Glomerular visceral epithelial cell (primary cell): ENCODE measurements around the gene UNC5CL.

Experiments
- DNase-seq: peaks from one replicate; pipeline ENCODE4 v3.0.0-alpha.2; 2016; ENCODE audit errors: extremely low spot score

The UNC5CL gene, protein sequence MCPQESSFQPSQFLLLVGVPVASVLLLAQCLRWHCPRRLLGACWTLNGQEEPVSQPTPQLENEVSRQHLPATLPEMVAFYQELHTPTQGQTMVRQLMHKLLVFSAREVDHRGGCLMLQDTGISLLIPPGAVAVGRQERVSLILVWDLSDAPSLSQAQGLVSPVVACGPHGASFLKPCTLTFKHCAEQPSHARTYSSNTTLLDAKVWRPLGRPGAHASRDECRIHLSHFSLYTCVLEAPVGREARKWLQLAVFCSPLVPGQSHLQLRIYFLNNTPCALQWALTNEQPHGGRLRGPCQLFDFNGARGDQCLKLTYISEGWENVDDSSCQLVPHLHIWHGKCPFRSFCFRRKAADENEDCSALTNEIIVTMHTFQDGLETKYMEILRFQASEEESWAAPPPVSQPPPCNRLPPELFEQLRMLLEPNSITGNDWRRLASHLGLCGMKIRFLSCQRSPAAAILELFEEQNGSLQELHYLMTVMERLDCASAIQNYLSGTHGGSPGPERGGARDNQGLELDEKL

DNA sequence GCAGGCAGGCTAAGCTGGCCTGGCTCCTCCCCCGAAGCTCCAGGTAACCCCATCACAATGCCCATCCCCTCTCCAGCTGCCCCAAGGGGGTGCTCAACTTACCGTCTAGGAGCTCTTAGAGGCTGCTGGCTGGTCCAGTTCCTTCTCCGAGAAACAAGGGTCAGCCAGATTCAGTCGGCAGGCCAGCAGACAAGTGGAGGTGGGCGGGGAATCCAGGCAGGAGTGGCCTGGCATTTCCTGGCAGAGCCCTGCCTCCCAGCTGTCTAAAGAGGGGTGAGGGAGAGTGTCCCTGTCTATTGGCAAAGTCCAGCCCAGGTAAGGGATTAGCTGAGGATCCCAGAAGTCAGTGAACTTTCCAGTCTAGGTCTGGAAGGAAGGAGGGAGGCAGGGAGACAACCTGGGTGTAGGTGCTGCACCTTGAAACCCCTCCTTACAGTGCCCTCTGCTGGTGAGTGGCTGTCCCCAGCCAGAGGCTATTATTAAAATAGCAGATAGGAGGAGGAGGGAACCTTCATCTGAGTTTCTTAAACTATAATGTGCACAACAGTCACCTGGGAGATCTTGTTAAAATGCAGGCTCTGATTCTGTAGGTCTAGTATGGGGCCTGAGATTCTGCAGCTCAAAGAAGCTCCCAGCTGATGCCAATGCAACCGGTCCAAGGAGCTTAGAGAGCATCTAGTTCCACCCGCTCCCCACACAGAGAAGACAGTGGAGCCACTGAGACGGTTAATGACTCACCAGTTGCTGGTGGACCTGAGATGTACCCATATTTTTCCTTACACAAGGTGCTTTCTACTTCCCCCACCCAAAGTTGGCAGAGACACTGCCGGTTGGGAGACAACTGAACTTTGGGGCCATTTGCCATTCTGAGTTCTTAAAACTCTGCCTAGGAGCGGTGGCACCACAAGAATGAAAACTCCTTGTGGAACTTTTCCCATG is at the start of gene UNC5CL:
Gene UNC5CL, minus strand, starts transcription at position 162 of the 939 bp plus-strand sequence. CDS start 4,147 bp downstream, outside the sequence.
- peak; percentile 60 for DNase-seq

DNA sequence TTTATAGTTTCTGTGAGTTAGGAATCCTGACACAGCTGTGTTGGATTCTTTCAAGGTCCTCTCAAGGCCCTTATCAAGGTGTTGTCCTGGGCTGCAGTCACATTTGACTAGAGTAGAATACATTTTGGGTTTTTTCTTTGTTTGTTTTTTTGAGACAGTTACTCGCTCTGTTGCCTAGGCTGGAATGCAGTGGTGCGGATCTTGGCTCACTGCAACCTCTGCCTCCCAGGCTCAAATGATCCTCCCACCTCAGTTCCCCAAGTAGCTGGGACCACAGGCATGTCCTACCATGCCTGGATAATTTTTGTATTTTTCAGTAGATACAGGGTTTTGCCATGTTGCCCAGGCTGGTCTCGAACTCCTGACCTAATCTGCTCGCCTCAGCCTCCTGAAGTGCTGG is 49.4 kb upstream of the UNC5CL start:
- peak; percentile 48 for DNase-seq

DNA sequence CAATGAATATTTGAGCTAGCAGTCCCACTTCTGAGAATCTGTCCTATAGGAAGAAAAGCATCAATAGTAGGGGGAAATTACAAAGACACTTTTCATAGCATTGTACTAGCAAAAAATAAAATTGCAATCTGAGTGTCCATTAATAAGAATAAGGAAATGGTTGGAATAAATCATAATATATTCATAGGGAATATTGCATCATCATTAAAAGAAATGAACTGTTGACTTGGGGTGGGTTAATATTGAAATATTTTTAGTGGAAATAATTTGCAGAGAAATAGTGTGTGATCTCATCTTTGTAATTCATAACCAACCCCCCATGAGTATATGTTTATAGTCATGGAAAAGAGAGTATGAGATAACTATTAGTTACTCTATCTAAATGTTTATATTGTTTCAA is 46.2 kb upstream of the UNC5CL start:
- no peak for DNase-seq

DNA sequence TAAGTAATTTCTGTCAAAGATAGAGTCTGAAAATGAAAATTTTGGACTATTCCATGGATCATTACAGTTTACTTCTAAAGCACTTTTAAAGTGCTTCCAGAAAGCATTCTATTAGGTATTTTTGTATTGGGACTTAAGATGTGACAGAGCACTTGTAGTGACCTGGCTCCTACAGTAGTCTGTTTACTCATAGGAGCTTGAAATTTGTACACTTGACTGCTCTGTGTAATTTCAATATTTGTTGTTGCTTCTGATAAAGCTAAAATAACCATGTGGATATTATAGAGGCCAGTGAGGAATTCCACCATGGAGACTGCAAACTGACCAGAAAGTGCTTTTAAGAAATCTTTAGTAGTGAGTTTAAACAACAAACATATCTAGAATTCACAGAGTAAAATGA is 44.1 kb upstream of the UNC5CL start:
- DNase-seq = no peak

DNA sequence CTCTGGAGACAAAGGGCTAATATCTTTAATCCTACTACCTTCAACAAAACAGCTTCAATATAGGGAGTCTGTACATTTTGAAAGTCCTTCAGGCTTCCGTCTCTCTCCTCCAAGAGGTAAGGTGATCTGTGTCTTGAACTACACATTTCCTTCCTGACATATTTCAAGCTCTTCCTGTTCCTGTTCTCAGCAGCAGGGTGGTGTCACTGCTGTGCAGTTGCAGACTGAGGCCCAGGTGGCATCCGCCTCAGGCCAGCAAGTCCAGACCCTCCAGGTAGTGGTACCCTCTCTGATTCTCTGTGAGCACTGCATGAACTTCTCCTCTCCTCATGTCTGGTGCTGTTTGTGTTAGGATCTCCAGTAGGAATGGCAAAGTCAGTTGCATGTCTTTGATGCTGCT is 41.6 kb upstream of the UNC5CL start:
- no peak for DNase-seq

DNA sequence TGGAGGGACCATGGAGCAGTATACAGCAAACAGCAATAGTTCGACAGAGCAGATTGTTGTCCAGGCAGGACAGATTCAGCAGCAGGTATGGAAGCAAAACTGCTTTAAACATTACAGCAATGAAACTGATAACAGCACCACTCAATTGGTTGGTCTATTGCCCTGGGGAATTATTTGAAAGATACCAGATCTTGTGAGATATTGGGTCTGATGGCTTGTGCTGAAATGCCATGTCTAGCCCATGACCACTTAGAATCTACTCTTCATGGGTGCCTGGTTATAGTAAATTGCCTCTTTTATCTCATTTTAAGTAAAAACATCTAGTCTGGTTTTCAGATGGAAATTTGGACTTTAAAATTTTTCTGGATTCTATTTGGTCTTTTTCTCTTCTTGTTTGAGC is 40.1 kb upstream of the UNC5CL start:
- DNase-seq = no peak

DNA sequence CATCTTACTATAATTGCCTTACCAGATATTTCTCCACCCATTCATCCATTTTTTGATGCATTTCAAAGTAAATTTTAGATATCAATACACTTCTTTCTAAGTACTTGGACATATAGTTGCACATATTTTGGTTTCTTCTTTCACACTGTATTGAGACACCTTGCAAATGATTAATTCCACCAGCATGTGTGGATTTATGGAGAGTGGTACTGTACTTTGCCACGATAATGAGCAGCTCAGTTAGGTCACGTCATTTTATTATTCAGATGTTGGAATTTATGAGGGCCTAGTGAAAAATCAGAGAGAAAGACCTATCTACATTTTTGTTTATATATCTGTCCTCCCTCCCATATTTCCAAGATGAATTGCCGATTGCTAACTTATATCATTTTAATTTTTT is 39.1 kb upstream of the UNC5CL start:
- DNase-seq = no peak

DNA sequence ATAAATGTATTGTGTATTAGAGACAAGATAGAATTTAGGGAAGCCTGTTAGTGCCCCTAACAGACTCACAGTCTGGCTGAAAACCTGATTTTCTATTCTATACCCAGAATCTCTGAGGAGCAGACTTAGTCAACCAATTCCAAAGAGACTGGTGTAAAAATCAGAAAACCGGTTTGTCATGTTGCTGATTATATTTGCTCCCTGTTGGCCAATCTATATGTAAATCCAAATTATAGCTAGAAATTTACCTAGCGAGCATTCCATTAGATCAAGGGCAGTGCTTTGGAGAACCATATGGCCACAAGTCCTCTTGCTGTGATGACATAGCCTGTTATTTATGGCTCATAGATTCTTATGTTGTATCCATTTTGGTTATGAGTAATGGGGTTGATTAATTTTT is 38.5 kb upstream of the UNC5CL start:
- no peak for DNase-seq

DNA sequence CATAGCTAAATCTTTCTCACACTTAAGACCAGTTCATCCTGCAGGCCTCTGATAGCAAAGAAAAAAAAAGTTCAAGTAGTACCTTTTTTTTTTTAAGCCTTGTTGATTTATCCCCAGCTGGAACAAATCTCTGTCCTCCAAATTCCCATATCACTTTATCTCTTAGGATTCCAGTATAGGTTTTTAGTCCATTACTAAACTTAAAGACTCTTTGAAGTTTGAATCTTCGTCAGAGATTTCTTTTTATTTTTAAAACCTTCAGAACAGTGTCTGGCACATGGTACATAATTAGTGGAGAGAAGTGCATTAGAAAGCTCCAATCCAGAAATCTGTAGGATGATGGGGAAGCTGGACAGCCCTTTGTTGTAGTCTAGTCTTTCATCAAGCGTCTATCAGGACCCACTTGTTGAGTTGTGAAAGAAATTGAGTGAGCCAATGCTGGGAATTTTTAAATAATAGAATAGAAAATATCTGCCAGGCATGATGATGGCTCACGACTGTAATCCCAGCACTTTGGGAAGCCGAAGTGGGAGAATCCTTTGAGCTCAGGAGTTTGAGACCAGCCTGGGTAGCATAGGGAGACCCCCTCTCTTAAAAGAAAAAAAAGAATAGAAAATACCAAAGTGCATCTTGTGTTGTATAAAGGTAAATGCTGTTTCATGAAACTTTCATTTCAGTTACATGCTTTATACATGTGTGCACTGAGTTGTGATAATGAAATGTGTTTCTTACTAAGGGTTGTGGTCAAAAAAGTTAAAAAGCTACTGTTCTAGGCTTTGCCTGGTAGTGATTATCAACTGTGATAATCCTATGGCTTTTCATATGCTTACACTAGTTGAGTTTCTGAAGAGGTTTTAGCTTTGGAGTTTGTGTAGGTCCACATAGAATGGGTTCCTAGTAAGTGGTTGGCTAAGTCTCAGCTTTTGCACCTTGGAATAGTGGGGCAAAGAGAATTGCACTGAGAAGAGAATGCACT is 36.9 kb upstream of the UNC5CL start:
- no peak for DNase-seq

DNA sequence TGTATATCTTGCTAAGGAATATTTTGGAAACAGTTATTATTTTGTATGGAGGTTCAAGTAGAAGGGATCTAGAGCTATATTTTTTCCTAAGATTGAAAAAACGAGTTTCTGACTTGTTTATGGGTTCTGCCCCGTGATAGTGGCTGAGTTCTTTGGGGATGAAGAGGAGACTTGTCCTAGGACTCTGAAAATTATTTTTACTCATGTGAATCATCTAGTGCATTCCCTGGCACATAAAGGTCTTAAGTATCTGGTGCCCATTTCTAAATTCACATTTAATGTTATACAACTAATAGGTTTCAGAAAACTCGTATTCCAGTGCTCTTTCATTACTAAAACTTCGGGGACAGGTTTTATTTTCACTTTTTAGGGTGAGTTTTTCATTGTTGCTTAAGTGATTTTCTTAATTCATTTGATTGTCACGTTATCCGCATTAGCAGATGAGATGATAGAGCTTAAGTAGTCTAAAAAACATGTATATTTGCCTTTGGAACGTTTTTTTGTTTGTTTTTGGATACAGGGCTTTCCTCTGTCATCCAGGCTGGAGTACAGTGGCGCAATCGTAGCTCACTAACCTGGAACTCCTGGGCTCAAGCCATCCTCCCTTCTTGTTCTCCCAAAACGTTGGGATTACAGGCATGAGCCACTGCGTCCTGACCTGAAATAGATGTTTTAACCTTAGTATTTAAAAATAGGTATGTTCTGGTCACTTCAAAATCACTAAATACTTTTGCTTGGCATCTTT is 35.8 kb upstream of the UNC5CL start:
- DNase-seq = no peak

DNA sequence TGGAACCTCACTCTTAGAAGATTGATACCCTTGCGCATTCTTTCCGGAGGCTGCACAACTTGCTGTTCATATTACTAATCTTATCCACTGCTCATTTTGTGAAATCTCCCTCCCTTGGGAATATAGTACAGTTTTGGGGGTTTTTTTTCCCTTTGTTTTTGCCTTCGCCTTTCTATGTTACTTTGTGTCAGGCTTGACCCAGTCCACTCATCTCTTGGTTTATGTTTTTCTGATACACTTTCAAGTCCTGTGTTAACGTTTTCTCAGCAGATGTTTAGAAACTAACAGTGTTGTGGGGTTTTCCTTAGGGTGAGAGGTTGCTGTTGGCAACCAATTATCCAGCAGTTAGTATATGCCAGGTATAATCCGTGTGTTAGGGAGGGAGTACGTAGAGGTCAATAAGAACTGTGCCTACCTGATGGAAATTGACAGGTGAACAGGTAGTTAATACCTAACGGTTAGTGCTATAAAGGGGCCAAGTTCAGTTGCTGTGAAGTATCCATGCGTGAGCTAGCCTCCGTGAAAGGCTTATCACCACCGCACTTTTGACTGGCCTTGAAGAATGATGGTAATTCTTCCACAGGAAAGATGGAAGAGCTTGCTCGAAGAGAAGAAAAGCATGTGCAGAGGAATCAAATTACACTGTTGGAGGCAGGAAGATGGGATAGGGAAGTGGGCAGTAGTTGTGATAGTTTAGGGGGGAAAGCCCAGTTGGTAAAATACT is 35.1 kb upstream of the UNC5CL start:
- DNase-seq = peak; percentile 20

DNA sequence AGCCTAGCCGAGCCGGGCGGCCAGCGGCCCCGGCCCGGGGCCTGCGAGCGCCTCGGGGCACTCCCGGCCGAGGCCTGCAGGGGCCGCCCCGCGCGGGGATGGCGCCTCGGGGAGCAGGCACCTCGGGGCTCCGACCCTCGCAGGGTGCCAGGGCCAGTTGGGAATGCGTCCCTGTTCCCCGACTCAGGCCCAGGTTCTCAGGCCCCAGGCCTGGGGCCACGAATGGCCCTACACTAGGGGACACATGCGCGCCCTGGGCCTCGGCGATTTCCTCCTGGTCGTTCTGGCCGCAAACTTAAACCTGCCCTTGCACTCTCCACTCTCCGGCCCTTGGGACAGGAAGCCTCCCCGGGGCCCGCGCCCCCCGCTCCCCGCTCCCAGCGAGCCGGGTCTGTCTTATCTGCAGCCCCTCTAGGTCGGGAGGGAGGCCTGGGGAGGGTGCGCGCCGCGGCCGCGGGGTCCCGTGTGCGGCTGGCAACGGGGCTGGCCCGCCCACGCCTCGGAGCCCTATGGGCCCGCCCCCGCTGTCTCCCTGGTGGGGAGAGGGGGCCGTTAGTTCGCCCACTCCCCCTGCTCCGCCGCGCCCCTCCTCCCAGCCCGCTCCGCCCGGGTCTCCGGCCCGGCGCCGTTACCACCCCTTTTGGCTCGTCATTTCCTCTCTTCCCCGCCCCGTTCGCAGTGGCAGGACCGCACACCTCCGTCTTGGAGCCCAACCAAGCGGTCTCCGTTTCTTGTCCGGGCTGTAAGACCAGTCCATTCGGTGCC is 34.4 kb upstream of the UNC5CL start:
- peak; percentile 84 for DNase-seq

DNA sequence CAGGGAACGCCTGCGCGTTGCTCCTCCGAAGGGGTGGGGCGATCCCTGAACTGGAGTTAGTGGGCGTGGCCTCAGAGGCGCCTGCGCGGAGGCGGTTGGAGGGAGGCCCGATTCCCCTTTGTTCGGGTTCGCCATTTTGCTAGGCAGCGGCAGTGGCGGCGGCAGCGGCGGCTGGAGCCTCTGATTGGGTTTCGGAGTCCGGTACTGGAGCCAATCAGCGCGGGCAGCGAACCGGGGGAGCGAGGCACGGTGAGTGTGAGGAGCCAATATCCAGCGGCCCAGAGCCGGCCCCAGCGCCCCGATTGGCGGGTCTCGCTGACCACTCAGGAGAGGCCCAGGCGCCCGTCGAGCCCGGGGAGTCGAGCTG is 33.8 kb upstream of the UNC5CL start, which contains the start of gene NFYA:
Gene NFYA, plus strand, starts transcription at position 139 of the 367 bp plus-strand sequence. CDS start 6,116 bp downstream, outside the sequence.
- peak; percentile 100 for DNase-seq

DNA sequence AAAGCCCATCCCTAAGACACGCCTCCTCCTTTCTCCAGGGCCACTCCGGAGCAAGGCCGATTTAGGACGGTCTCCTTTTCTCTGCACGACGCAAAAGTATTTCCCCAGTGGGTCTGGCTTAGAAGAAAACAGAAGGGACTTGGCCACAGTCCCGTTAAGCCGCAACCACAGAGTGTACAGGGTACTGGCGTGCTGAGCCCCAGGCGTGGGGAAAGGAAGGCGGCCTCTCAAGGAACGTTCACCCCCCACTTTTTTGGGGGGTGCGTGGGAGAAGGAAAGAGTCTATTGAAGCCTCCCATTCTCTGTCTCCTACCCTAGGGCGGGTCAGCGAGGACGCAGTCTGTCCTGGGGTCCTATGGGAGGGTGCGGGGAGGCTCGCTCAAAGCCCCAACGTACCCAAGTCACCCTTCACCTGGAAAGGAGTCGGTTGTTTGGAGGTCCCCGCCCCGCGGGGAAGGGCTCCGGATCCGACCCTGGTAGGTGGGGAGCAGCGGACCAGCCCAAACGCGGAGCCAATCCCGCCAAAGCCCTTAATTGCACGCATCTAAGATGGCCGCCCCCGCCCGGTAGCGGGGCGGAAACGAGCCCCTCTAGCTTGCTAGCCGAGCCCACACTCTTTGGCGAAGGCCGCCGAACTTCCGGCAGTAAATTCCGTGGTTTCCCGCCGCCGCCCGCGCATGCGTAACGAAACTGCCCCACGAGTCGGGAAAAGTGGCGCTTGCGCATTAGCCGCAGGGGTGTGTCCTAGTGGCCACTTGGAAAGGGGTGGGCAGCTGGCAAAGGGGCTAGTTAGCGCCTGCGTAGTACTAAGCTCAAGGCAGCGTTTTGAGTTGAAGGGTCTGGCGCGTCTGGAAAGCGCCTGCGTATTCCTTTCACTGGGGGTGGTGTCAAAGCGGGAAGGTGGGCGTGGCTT is 33.2 kb upstream of the UNC5CL start, which contains the start of gene OARD1:
Gene OARD1, minus strand, starts transcription at position 434 of the 913 bp plus-strand sequence. CDS start 722 bp downstream, outside the sequence.
- DNase-seq = peak; percentile 100

DNA sequence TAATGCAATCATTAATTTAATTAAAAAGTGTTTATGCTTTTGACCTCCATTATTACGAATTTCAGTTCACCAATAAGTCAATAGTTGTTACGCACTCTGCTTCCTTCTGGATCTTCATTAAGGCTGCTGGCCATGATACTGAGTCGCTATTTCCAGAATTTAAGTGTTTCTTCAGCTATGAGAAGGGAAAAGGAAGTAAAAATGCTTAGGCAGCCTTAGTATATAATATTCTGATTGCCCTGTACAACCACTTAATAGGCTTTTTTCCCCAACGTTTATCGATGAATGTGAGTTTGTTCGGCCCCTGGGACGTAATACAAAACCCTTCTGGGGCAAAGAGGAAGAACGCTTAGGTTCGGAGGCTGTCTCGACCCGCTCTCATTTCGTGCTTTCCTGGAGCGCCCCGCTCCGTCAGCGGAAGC is 32.5 kb upstream of the UNC5CL start:
- no peak for DNase-seq

DNA sequence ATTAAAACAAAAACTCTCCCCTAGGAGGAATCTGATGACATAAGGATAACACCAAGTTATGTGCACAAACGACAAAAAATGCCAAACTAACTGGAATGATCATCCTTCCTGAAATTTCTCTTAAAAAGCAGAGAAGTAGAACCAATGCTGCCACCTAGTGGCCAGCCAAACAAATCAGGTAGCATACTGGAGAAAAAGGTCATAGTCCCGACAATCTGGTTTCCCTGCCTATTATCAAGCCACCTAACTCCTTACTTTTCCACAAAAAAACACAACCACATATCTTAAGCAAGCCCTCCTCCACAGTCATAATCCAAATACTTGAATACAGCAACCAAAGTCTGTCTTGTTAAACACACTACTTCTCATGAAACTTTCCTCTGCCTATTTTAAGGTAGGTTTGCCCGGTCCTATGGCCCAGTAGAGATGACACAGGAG is 27.9 kb upstream of the UNC5CL start:
- DNase-seq = peak; percentile 83

DNA sequence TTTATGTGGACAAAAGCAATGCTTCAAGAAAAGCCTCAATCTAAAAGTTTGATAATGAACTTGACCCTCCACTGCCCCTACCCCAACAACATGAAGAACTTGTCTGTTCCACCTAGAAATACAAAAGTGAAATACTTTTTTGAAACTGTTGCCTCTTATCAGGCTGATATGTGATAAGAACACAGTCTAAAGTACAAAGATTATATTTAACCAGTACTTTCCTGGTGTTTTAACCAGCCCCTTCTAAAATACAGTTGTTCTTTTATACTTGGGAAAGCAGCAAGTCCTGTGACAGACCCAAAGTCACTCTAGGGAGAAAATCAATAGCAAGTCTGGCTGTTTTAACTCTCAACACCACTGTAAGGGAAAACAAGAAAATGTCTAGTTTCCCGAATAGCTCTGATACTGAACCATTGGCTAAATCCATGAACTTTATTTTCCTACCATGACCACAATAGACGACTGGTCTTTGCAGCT is 26.6 kb upstream of the UNC5CL start:
- DNase-seq = no peak

DNA sequence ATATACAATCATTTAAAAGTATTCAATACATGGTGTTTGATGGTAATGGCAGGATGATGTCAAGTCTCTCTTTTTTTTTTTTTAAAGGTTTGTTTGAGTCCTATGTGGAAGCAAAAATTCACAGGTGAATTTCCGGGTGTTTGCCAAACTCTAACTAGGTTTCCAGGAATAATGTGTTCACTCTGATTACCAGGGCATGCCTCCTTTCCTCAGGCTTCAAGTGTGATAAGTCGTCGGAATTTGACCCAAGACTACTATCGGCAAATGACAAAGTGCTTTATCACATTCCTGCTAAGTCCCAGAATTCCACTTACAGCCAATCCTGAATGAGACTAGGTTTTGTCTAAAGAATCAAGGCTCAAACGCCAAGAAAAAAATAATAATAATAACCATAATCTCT is 25.8 kb upstream of the UNC5CL start:
- no peak for DNase-seq
